Stomach (tissue), 4 donors: ENCODE results near the gene SMCHD1.

Experiments used
- CTCF ChIP-seq, 7 experiments: fragments of 450-650 bp in 4 of 7; fragments of 200-600 bp in 3 of 7; sonication (generic) in 3 of 7; IDR thresholded peaks; one replicate each; pipeline ENCODE4 v1.5.1; 2016 to 2019; ENCODE audit warnings: antibody characterized with exemption in 7 of 7, control low read depth in 2 of 7, mild to moderate bottlenecking in 1 of 7
- EP300 ChIP-seq: sonication (generic); formaldehyde crosslinking; IDR thresholded peaks from one replicate; pipeline ENCODE4 v1.6.1; 2017; ENCODE audit warnings: antibody characterized with exemption
- POLR2A ChIP-seq, 4 donors: fragments of 450-650 bp; IDR thresholded peaks; one replicate each; pipeline ENCODE4 v1.6.1; 2016; ENCODE audit warnings: antibody characterized with exemption in 4 of 4, control low read depth in 2 of 4, mild to moderate bottlenecking in 1 of 4, moderate library complexity in 1 of 4
- POLR2AphosphoS5 ChIP-seq, 3 donors: sonication (generic); formaldehyde crosslinking; IDR thresholded peaks; one replicate each; pipeline ENCODE4 v1.6.1; 2016; ENCODE audit warnings: antibody characterized with exemption in 3 of 3

GRCh38 chr18:2656237-2656980, 883 bp downstream of the SMCHD1 start:
- no peak for TF ChIP-seq CTCF (IDR thresholded peaks at IDR 0.05)
- TF ChIP-seq EP300, result no peak
- TF ChIP-seq POLR2A (IDR thresholded peaks at IDR 0.05), result no peak
- peak in 1 of 3 donors; percentile 6 for TF ChIP-seq POLR2AphosphoS5 (IDR thresholded peaks at IDR 0.05)
